Stimulated activated effector memory CD8-positive, alpha-beta T cell treated with anti-CD3 and anti-CD28 coated beads, Interleukin-12 subunit alpha, Interleukin-12 subunit beta, amount 100 ng/mL, for 72 hours (primary cell): ENCODE measurements around the gene ITSN2.
"Not testable (repeated sequence)": the region's sequence is repeated elsewhere in the genome, so short reads cannot be mapped to it uniquely, and the experiment has no call there.

Source experiments
- ATAC-seq: fragments of 150-1000 bp; cut with Tn5 transposase; 2 replicates; pipeline ENCODE4 v1.10.0; 2021
- DNase-seq, 2 donors: peaks; one replicate each; pipeline ENCODE4 v3.0.0; 2021 to 2022; ENCODE audit warnings: low spot score in 2 of 2
- H3K27ac Mint-ChIP-seq: one replicate; pipeline ENCODE4 v1.8.0; 2022; ENCODE audit warnings: mild to moderate bottlenecking, mixed read lengths
- H3K36me3 Mint-ChIP-seq: one replicate; pipeline ENCODE4 v1.8.0; 2022; ENCODE audit warnings: mild to moderate bottlenecking, mixed read lengths
- H3K4me1 Mint-ChIP-seq: one replicate; pipeline ENCODE4 v1.8.0; 2022; ENCODE audit warnings: mixed read lengths
- H3K4me3 Mint-ChIP-seq: one replicate; pipeline ENCODE4 v1.8.0; 2022; ENCODE audit warnings: mild to moderate bottlenecking, mixed read lengths
- H3K9me3 Mint-ChIP-seq: one replicate; pipeline ENCODE4 v1.8.0; 2022; ENCODE audit warnings: mixed read lengths

ITSN2 gene

GRCh38 chr2:24352664-24353063, 7.7 kb downstream of the ITSN2 start:
- no peak overlapping the region for H3K4me3 Mint-ChIP-seq
- no peak for ATAC-seq
- H3K36me3 Mint-ChIP-seq = peaks cover 11% of the 10 kb centered on the region
- no peak overlapping the region for H3K27ac Mint-ChIP-seq
- no peaks in the 10 kb centered on the region for H3K9me3 Mint-ChIP-seq
- peaks cover 68% of the 10 kb centered on the region for H3K4me1 Mint-ChIP-seq
- no peak for DNase-seq

- H3K27ac Mint-ChIP-seq = no peak overlapping the region
- no peak overlapping the region for H3K4me3 Mint-ChIP-seq
- no peak for DNase-seq
- no peak for ATAC-seq
- H3K36me3 Mint-ChIP-seq = peaks cover 11% of the 10 kb centered on the region
- peaks cover 65% of the 10 kb centered on the region for H3K4me1 Mint-ChIP-seq
- no peaks in the 10 kb centered on the region for H3K9me3 Mint-ChIP-seq
Observed at GRCh38 chr2:24351981-24352380, 8.4 kb downstream of the ITSN2 start.

GRCh38 chr2:24351627-24351938, 8.8 kb downstream of the ITSN2 start:
- H3K9me3 Mint-ChIP-seq = no peaks in the 10 kb centered on the region
- no peak overlapping the region for H3K27ac Mint-ChIP-seq
- DNase-seq = no peak
- ATAC-seq = no peak
- peaks cover 61% of the 10 kb centered on the region for H3K4me1 Mint-ChIP-seq
- H3K36me3 Mint-ChIP-seq = peaks cover 8% of the 10 kb centered on the region
- no peak overlapping the region for H3K4me3 Mint-ChIP-seq

- Mint-ChIP-seq H3K4me1 (peaks cover 61% of the 10 kb centered on the region), H3K36me3 (peaks cover 2% of the 10 kb centered on the region), H3K4me3 (no peak overlapping the region), H3K27ac (no peak overlapping the region), H3K9me3 (no peaks in the 10 kb centered on the region)
- ATAC-seq = no peak
- no peak for DNase-seq
Observed at GRCh38 chr2:24350826-24351626, 9.3 kb downstream of the ITSN2 start.

GRCh38 chr2:24349097-24349496, 11.2 kb downstream of the ITSN2 start:
- H3K9me3 Mint-ChIP-seq = no peaks in the 10 kb centered on the region
- H3K4me1 Mint-ChIP-seq = peaks cover 52% of the 10 kb centered on the region
- DNase-seq = no peak
- no peak overlapping the region for H3K27ac Mint-ChIP-seq
- H3K36me3 Mint-ChIP-seq = no peaks in the 10 kb centered on the region
- ATAC-seq = no peak
- no peak overlapping the region for H3K4me3 Mint-ChIP-seq

- no peaks in the 10 kb centered on the region for H3K36me3 Mint-ChIP-seq
- no peak overlapping the region for H3K27ac Mint-ChIP-seq
- H3K9me3 Mint-ChIP-seq = no peaks in the 10 kb centered on the region
- ATAC-seq = no peak
- H3K4me3 Mint-ChIP-seq = no peak overlapping the region
- H3K4me1 Mint-ChIP-seq = peaks cover 58% of the 10 kb centered on the region
- no peak for DNase-seq
Observed at GRCh38 chr2:24345937-24346336, 14.4 kb downstream of the ITSN2 start.

- H3K27ac Mint-ChIP-seq = no peak overlapping the region
- no peak overlapping the region for H3K4me3 Mint-ChIP-seq
- no peaks in the 10 kb centered on the region for H3K9me3 Mint-ChIP-seq
- ATAC-seq (peak; percentile 55), DNase-seq (no peak)
- H3K36me3 Mint-ChIP-seq = no peaks in the 10 kb centered on the region
- peaks cover 58% of the 10 kb centered on the region for H3K4me1 Mint-ChIP-seq
Observed at GRCh38 chr2:24343225-24343882, 17.0 kb downstream of the ITSN2 start.

- no peak for DNase-seq
- peak; percentile 28 for ATAC-seq
- H3K27ac Mint-ChIP-seq = no peak overlapping the region
- H3K4me3 Mint-ChIP-seq = no peak overlapping the region
- H3K36me3 Mint-ChIP-seq = no peaks in the 10 kb centered on the region
- H3K9me3 Mint-ChIP-seq = no peaks in the 10 kb centered on the region
- H3K4me1 Mint-ChIP-seq = peaks cover 66% of the 10 kb centered on the region
Observed at GRCh38 chr2:24342110-24342910, 18.0 kb downstream of the ITSN2 start.

GRCh38 chr2:24339856-24340262, 20.5 kb downstream of the ITSN2 start:
- H3K36me3 Mint-ChIP-seq = no peaks in the 10 kb centered on the region
- H3K27ac Mint-ChIP-seq = peak overlapping the region; percentile 13
- no peaks in the 10 kb centered on the region for H3K9me3 Mint-ChIP-seq
- H3K4me3 Mint-ChIP-seq = no peak overlapping the region
- ATAC-seq (no peak), DNase-seq (no peak)
- peaks cover 70% of the 10 kb centered on the region for H3K4me1 Mint-ChIP-seq

- H3K36me3 Mint-ChIP-seq, DNase-seq, H3K9me3 Mint-ChIP-seq, H3K4me3 Mint-ChIP-seq, ATAC-seq: not testable (repeated sequence)
- Mint-ChIP-seq H3K4me1 (peaks cover 75% of the 10 kb centered on the region), H3K27ac (peak overlapping the region; percentile 29)
Observed at GRCh38 chr2:24339098-24339497, 21.2 kb downstream of the ITSN2 start.

GRCh38 chr2:24337890-24338289, 22.4 kb downstream of the ITSN2 start:
- no peak for DNase-seq
- Mint-ChIP-seq H3K27ac (peak overlapping the region; percentile 29), H3K36me3 (no peaks in the 10 kb centered on the region), H3K4me1 (peaks cover 79% of the 10 kb centered on the region), H3K9me3 (no peaks in the 10 kb centered on the region), H3K4me3 (no peak overlapping the region)
- no peak for ATAC-seq

- Mint-ChIP-seq H3K27ac (peak overlapping the region; percentile 1), H3K9me3 (no peaks in the 10 kb centered on the region), H3K4me3 (no peak overlapping the region), H3K4me1 (peaks cover 72% of the 10 kb centered on the region), H3K36me3 (no peaks in the 10 kb centered on the region)
- DNase-seq (no peak), ATAC-seq (no peak)
Observed at GRCh38 chr2:24336811-24337210, 23.5 kb downstream of the ITSN2 start.

- Mint-ChIP-seq H3K4me1 (peaks cover 56% of the 10 kb centered on the region), H3K27ac (no peak overlapping the region), H3K9me3 (no peaks in the 10 kb centered on the region), H3K36me3 (no peaks in the 10 kb centered on the region), H3K4me3 (no peak overlapping the region)
- no peak for DNase-seq
- ATAC-seq = no peak
Observed at GRCh38 chr2:24334245-24334633, 26.1 kb downstream of the ITSN2 start.

GRCh38 chr2:24332791-24333540, 27.4 kb downstream of the ITSN2 start:
- Mint-ChIP-seq H3K4me1 (peaks cover 43% of the 10 kb centered on the region), H3K36me3 (no peaks in the 10 kb centered on the region), H3K9me3 (no peaks in the 10 kb centered on the region), H3K27ac (no peak overlapping the region), H3K4me3 (no peak overlapping the region)
- ATAC-seq = no peak
- no peak for DNase-seq

- Mint-ChIP-seq H3K36me3 (no peaks in the 10 kb centered on the region), H3K27ac (no peak overlapping the region), H3K4me3 (no peak overlapping the region), H3K4me1 (peaks cover 32% of the 10 kb centered on the region), H3K9me3 (no peaks in the 10 kb centered on the region)
- no peak for ATAC-seq
- no peak for DNase-seq
Observed at GRCh38 chr2:24330161-24330560, 30.2 kb downstream of the ITSN2 start.
